Fibroblast of pulmonary artery (primary cell): Measurements from ENCODE around the gene ANKEF1.

ENCODE experiments used
- DNase-seq: peaks from one replicate; pipeline ENCODE4 v3.0.0-alpha.2; 2010; ENCODE audit warnings: low read depth
- H3K4me3 ChIP-seq: replicated peaks from 2 replicates; pipeline ENCODE4 v1.5.1; 2011; ENCODE audit warnings: low read depth, mild to moderate bottlenecking, control low read depth, low read length, moderate library complexity
- CTCF ChIP-seq: IDR thresholded peaks from 2 replicates; pipeline ENCODE4 v1.5.1; 2011; ENCODE audit warnings: mild to moderate bottlenecking, control low read depth, low read length, inconsistent platforms; ENCODE audit errors: missing control alignments

Gene ANKEF1

GRCh38 chr20:10094566-10095173 is 59.9 kb downstream of the ANKEF1 start:
- DNase-seq, result peak; percentile 6
- TF ChIP-seq CTCF, result peak; percentile 19
- H3K4me3 ChIP-seq, result no peak overlapping the region

- H3K4me3 ChIP-seq, result no peak overlapping the region
- TF ChIP-seq CTCF, result no peak
- no peak for DNase-seq
Observed at GRCh38 chr20:10096790-10097189, 62.0 kb downstream of the ANKEF1 start.

GRCh38 chr20:10105046-10105445 is 70.3 kb downstream of the ANKEF1 start:
- no peak overlapping the region for H3K4me3 ChIP-seq
- DNase-seq, result no peak
- no peak for TF ChIP-seq CTCF
